WERI-Rb-1 (cell line): ENCODE measurements around the gene NEURL2.
"Not testable (repeated sequence)": the region's sequence is repeated elsewhere in the genome, so short reads cannot be mapped to it uniquely, and the experiment has no call there.

Source experiments
- DNase-seq: peaks from one replicate; pipeline ENCODE4 v3.0.0-alpha.2; 2020
- H3K27ac ChIP-seq: fragments of 250-450 bp; sonication (Bioruptor Pico); 2 replicates; pipeline ENCODE4 v1.5.1; 2020; ENCODE audit warnings: mild to moderate bottlenecking, moderate library complexity
- H3K27me3 ChIP-seq: fragments of 250-450 bp; sonication (Bioruptor Pico); 2 replicates; pipeline ENCODE4 v1.5.1; 2021; ENCODE audit warnings: mild to moderate bottlenecking, low read depth, moderate library complexity; ENCODE audit not compliant: insufficient read depth, severe bottlenecking
- H3K36me3 ChIP-seq: fragments of 250-450 bp; sonication (Bioruptor Pico); 2 replicates; pipeline ENCODE4 v1.5.1; 2020; ENCODE audit warnings: mild to moderate bottlenecking, moderate library complexity
- H3K4me3 ChIP-seq: 2 replicates; pipeline ENCODE4 v1.5.1; 2011; ENCODE audit warnings: low read depth, mild to moderate bottlenecking, control low read depth, low read length
- H3K9me3 ChIP-seq: fragments of 250-450 bp; sonication (Bioruptor Pico); 2 replicates; pipeline ENCODE4 v1.5.1; 2021; ENCODE audit warnings: mild to moderate bottlenecking, moderate library complexity; ENCODE audit not compliant: severe bottlenecking
- TF ChIP-seq, protein P1 (sequence below): IDR thresholded peaks from 2 replicates; pipeline ENCODE4 v1.5.1; 2011; ENCODE audit warnings: low read depth, mild to moderate bottlenecking, control low read depth, inconsistent platforms, low read length

The NEURL2 gene

DNA sequence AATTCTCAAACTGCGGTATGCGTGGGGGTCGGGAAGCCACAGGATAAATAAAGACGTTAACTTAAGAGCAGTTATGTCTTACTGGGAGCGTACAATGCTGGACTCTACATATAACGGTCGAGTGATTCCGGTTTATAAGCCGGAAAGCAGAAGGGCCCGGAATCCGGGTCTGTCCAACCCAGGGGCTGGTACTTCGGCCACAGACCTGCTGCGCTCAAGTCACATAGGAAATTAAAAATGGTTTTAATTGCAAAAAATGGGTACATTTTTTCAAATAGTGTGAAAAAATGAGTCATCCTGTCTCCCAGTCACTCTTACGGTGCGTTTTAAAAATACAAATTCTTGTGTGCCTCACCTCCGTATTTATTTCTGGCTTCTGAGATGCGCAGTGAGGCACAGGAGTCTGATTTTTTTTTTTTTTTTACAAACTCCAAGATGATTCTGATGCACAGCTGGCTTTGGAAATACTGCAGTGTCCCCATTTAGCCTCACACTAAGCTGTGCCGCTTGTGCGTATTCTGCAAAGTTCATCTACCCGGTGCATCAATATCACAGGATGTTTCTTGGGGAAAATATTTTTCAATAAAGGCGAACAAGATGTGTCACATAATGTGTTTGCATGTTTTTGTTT lies 44.5 kb upstream of the NEURL2 start:
- H3K27ac ChIP-seq: peak overlapping the region; percentile 100
- TF ChIP-seq, protein P1, sequence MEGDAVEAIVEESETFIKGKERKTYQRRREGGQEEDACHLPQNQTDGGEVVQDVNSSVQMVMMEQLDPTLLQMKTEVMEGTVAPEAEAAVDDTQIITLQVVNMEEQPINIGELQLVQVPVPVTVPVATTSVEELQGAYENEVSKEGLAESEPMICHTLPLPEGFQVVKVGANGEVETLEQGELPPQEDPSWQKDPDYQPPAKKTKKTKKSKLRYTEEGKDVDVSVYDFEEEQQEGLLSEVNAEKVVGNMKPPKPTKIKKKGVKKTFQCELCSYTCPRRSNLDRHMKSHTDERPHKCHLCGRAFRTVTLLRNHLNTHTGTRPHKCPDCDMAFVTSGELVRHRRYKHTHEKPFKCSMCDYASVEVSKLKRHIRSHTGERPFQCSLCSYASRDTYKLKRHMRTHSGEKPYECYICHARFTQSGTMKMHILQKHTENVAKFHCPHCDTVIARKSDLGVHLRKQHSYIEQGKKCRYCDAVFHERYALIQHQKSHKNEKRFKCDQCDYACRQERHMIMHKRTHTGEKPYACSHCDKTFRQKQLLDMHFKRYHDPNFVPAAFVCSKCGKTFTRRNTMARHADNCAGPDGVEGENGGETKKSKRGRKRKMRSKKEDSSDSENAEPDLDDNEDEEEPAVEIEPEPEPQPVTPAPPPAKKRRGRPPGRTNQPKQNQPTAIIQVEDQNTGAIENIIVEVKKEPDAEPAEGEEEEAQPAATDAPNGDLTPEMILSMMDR: no peak
- H3K36me3 ChIP-seq: peaks cover 45% of the 10 kb centered on the region
- H3K9me3 ChIP-seq: no peaks in the 10 kb centered on the region
- H3K27me3 ChIP-seq: no peaks in the 10 kb centered on the region
- DNase-seq: no peak
- peak overlapping the region; percentile 70 for H3K4me3 ChIP-seq

DNA sequence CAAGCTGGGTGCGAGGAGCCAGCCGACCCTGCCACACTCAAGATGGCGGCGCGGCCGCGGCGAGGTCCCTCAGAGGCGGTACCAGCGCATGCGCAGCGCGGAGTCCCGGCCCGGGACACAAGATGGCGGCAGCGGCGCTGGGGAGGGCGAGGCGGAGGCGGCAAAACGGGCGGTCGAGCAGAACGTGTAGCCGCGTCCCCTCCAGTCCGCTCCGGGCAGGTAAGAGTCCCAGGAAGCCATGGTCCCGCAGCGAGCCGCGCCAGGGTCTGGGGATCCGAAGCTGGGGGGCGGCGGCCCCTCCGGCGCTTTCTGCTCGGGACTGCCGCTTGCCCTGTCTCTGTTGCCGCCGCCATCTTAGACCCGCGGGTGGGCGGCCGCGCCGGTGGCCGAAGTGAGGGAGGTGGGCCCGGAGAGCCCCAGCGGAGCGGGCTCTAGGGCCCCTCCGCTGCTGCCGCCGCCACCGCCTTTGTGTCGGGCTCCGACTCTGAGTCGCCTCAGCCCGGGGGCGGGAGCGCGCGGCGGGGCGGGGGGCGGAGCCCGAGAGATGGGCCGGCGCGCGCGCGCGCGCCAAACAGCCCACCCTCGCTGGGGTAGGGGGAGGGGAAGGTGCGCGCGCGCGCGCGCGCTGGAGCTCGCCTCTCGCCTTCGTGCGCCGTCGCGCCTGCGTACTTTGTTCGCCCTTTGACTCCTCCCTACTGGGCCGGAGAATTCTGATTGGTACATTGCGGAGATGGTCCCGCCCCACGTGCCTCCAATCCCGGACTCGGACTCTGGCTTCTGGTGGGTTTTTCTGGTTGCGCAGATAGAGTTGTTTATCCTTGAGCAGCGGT lies 43.8 kb upstream of the NEURL2 start, which contains the start of gene PCIF1:
PCIF1 (plus strand) TSS at position 98 of the 830 bp plus-strand sequence. CDS start 4,317 bp downstream, outside the sequence.
- peak within 1 kb of the TSS; percentile 97 for H3K4me3 ChIP-seq
- H3K9me3 ChIP-seq: no peaks in the 10 kb centered on the region
- H3K27me3 ChIP-seq: no peaks in the 10 kb centered on the region
- peaks cover 38% of the 10 kb centered on the region for H3K36me3 ChIP-seq
- H3K27ac ChIP-seq: peak within 1 kb of the TSS; percentile 100
- DNase-seq: peak; percentile 97
- TF ChIP-seq, protein P1: no peak

DNA sequence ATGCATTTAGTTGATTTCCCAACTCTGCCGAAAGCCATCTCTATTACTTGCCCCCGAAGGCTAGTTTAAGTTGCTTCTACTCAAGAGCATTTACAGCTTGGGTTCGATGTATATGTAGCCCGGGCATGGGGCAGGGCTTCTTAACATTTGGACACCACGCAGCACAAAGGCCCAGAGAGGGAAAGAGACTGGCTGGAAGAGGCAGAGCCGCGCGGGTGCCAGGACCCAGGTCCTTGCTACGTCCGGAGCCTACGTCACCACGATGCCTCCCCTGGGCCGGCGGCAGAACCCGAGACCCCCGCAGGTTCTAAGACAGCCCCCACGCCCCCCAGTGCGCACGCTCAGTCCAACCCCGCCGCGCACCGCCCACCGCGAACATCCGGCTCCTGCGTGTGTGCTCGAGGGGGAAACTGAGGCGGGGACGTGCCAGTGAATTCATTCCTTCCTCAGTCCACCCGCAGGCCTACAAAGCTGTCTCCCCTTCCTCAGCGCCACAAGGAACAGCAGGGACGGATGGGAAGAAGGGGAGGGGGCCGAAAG lies 43.1 kb upstream of the NEURL2 start:
- Histone ChIP-seq H3K4me3 (peak overlapping the region; percentile 97), H3K36me3 (peaks cover 31% of the 10 kb centered on the region), H3K27me3 (no peaks in the 10 kb centered on the region), H3K27ac (peak overlapping the region; percentile 100), H3K9me3 (no peaks in the 10 kb centered on the region)
- TF ChIP-seq, protein P1: no peak
- peak; percentile 54 for DNase-seq

DNA sequence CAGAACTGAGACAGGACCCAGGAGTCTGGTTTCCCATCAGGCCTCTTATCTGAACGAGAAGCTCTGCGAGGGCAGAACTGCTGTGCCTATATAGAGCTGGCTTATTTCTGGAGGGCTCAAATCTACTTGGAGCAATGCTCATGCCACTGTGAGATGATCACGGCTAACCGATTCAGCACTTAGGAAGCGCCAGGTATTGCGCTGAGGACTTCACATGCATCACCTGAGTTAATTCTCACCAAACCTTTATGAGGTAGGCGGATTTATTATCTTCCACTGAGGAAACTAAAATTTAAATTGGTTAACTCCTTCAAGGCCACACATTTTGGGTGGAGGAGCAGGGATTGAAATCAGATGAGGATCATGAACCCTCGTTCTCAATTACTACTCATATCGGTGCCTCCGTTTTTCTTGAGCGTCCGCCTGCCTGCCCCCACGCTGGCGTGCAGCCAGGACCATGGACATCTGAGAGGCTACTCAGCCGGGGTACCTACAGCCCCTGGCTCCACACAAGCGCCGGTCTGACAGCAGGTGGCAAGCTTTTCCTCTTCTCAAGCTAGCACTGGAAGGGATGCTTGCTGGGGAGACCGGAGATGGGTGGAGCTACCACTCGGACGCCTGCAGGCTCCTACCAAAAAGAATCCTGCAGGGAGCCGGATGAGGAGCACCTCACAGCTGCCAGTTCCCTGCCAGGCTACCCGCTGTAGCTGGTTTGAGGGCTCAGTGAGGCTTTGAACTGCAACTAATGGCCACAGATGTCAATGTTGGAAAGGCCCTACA lies 42.4 kb upstream of the NEURL2 start:
- peak; percentile 92 for DNase-seq
- Histone ChIP-seq H3K27me3 (no peaks in the 10 kb centered on the region), H3K4me3 (peak overlapping the region; percentile 97), H3K27ac (peak overlapping the region; percentile 100), H3K36me3 (peaks cover 24% of the 10 kb centered on the region), H3K9me3 (no peaks in the 10 kb centered on the region)
- TF ChIP-seq, protein P1: peak; percentile 62

DNA sequence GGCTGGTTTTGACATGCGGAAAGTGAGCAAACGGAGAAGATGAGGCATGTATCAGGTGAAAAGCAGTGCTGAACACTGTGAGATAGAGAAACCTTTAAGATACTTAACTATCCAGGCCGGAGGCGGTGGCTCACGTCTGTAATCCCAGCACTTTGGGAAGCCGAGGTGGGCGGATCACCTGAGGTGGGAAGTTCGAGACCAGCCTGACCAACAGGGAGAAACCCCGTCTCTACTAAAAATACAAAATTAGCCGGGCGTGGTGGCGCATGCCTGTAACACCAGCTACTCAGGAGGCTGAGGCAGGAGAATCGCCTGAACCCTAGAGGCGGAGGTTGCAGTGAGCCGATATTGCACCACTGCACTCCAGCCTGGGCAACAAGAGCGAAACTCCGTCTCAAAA lies 40.7 kb upstream of the NEURL2 start:
- H3K36me3 ChIP-seq, H3K9me3 ChIP-seq, H3K27ac ChIP-seq, H3K4me3 ChIP-seq, H3K27me3 ChIP-seq, DNase-seq: not testable (repeated sequence)
